ENCODE measurements around the gene LAMB1.
"Not testable (repeated sequence)": the region's sequence is repeated elsewhere in the genome, so short reads cannot be mapped to it uniquely, and the experiment has no call there.

The LAMB1 gene

GRCh38 chr7:108002726-108003598 lies at the start of gene LAMB1:
Gene LAMB1, minus strand, starts transcription at chr7:108003161. Its CDS starts 276 bp downstream, at chr7:108002885.
- peak in 11 of 58 donors; percentile 3 to 34 (median 13) for DNase-seq

- DNase-seq: no peak
These were observed 48.5 kb upstream of the LAMB1 start for GRCh38 chr7:108051454-108051853.

DNA sequence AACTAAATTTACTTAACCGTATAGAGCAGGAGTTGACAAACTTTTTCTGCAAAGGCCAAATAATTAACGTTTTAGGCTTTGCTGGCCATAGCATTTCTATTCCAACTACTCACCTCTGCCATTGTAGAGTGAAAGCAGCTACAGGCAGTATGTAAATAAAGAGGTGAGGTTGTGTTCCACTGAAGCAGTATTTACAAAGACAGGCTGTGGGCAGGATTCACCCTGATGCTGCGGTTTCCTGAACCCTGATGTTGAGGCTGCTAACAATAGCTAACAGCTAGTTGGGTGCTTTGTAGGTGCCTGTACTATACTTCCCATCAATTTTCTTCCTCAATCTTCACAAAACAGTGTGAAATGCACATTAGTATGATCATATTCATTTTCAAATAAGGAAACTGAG lies 47.0 kb upstream of the LAMB1 start:
- DNase-seq: no peak

DNA sequence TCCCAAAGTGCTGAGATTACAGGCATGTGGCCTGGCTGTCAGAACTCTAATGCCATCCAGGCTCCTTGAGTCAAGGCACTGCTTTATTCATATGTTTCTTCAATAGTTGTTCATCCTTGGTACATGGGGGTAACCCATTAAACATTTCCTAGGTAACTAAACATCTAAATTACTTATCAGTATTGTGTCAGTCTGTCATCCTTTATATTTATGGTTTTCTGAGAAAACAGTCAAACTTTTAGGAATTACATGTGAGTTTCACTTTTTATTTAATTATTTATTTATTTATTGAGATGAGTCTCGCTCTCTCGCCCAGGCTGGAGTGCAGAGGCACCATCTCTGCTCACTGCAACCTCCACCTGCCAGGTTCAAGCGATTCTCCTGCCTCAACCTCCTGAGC lies 45.5 kb upstream of the LAMB1 start:
- no peak for DNase-seq

GRCh38 chr7:108046952-108047506 lies 44.1 kb upstream of the LAMB1 start:
- DNase-seq: no peak

DNA sequence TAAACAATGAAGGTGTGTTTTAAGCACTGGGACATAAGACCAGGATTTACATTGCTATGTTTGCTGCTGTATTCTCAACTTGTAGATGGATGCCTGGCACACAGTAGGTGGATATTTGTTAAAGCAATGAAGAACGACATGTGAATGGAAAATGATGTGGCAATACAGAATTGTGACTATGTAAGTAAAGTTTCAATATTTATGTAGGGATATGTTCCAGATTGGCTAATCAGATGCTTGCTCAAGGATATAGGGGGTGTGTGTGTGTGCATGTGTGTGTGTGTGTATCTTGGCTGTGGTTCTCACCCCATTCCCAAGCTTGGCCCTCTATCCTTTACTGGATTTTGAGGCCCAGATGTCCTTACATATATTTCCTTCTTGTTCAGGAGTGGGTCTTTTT lies 42.7 kb upstream of the LAMB1 start:
- no peak for DNase-seq

- DNase-seq: no peak
These were observed 42.2 kb upstream of the LAMB1 start for GRCh38 chr7:108045154-108045553.

GRCh38 chr7:108044345-108044744 lies 41.4 kb upstream of the LAMB1 start:
- DNase-seq: no peak

DNA sequence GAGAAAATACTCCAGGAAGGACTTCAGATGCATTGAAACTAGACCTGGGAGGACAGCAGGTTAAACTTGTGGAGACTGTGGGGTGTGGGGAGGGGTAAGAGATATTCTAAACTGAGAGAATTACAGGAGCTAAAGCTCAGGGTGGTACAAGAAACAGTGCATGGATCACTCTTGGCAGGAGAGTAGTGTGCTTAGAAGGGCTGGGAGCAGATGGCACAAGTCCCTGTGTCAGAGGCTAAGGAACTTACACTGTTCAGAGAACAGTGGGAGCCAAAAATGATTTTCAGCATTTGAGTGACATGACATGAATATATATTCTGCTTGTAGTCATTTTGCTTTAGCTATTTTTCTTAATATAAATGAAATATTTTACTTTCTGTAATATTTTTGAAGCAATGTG lies 36.0 kb upstream of the LAMB1 start:
- no peak for DNase-seq

GRCh38 chr7:108037741-108038140 lies 34.8 kb upstream of the LAMB1 start:
- DNase-seq: no peak

DNA sequence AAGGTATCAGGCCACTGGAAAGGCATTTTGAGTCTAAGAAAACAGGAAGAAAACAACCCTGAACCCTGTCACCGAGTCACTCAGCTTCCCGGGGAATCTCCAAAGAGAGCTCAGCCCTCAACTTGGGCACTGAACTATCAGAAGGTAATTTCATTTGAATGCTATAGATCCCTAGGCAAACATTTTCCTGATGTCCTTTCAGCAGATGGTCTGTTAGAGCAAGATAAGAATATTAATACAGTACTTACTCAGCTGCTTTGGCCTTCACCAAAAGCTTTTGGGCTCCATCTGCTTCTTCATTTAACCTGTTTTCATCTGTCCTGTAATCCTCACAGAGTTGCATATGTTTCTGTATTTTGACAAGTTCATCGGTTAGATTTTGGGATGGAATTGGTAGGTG lies 34.2 kb upstream of the LAMB1 start:
- DNase-seq: no peak

- DNase-seq: no peak
These were observed 31.6 kb upstream of the LAMB1 start for GRCh38 chr7:108034586-108034985.

- DNase-seq: no peak
These were observed 31.0 kb upstream of the LAMB1 start for GRCh38 chr7:108033776-108034497.

GRCh38 chr7:108033309-108033708 lies 30.3 kb upstream of the LAMB1 start:
- not testable (repeated sequence) for DNase-seq

- DNase-seq: no peak
These were observed 27.6 kb upstream of the LAMB1 start for GRCh38 chr7:108030516-108030915.

DNA sequence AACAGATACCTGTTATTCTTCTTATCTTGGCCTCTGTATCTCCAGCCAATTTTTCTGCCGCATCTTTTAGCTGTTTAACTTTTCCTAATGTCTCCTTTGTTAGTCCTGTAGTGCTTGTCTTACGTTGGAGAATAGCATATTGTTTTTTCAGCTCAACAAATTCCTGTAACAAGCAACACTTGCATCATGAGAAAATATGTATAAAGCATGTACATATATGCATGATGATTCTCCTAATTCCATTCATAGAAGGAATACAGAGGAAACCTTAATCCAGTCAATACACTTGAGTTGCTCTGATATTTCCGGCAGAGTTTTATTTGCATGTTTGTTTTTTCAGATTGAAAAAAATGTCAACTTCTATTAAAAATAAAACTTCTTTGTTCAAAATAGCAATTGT lies 26.1 kb upstream of the LAMB1 start:
- no peak for DNase-seq

GRCh38 chr7:108028111-108028510 lies 25.1 kb upstream of the LAMB1 start:
- DNase-seq: no peak

GRCh38 chr7:108027239-108027638 lies 24.3 kb upstream of the LAMB1 start:
- DNase-seq: no peak

DNA sequence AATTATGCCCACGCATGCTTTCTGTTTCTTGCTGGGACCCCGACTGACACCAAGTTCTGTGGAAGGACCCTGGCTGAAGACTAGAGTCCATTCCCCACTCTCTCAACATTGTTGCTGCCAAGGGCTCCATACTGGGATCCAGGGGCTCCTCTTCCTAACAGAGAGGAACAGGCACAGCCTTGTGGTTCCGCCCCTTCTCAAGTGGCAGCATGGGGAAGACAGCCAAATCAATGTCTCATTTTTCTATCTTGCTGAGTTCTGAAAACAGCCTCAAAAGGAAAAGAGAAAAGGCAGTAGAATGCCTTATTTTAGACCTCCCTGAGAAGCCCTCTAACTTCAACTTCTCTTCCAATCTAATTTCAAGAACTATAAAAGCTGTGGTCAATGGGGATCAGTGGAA lies 23.7 kb upstream of the LAMB1 start:
- DNase-seq: no peak

DNA sequence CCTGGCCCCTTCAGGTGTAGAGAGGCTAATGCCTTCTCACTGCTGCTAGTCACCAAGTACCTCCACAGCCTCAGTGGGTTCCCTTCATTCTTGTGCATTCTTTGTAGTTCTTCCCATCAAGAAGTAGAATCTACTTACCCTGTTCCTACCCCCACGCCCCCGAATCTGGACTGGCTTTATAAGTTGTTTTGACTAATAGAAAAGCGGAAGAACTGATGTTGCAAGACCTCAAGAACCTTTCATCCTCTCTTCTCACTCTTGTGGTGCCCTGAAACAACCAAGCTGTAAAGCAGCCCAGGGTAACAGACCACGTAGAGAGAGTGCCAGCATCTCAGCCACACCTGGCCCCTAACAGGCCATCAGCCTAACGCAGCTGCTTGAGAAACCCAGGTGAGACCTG lies 23.2 kb upstream of the LAMB1 start:
- no peak for DNase-seq

- no peak for DNase-seq
These were observed 21.6 kb upstream of the LAMB1 start for GRCh38 chr7:108024538-108024937.

DNA sequence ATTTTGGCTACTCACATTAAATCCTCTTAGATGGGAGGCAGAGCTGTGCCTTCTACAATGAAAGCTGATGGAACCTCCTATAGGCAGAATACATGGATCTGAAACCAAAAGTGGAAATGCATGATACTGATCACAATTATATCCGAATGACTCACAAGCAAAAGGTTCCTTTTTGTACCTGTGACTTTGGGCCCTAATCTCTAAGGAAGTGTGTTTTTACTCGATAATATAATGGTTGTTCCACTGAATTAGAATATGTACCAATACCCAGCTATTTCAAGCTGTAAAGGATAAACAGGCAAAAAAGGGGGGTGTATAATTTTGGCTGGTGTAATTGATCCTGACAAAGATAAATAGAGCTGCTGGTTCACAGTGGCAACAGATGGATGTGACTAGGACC lies 17.6 kb upstream of the LAMB1 start:
- no peak for DNase-seq

Measured in anterior cingulate cortex (tissue), 58 donors.